Measurements from ENCODE around the gene TPK1. TPM values are rescaled to one million over a fixed set of nuclear protein-coding genes. Genes with fewer than 3 reads are reported as not detected.

The TPK1 gene
- polyA plus RNA-seq, 2 of the 4 experiments (the other 2 are of a cell fraction), result 1.4 to 2.5 TPM

GRCh38 chr7:144650439-144650838, 185.4 kb downstream of the TPK1 start:
- no peak for FAIRE-seq
- DNase-seq (ENCODE audit: low read depth in 1 of 2, low spot score in 1 of 2), result no peak
- ChIA-PET POLR2A (no interaction called here), CTCF (no interaction called here)
- no peak overlapping the region for H3K4me2 ChIP-seq
- WGBS (ENCODE audit: missing lambda C conversion rate), result 52% methylated on average over 6 of the region's 24 CpGs
- no peaks in the 10 kb centered on the region for H3K4me1 ChIP-seq
- no peak overlapping the region for H3K4me3 ChIP-seq
- no peak for TF ChIP-seq CBX8 (IDR thresholded peaks at IDR 0.05)
- TF ChIP-seq HEYL (CRISPR knock-in tag; IDR thresholded peaks at IDR 0.05), result no peak
- no peak for TF ChIP-seq HOXB13 (CRISPR knock-in tag; IDR thresholded peaks at IDR 0.05; ENCODE audit: low read depth)
- no peak for TF ChIP-seq MAZ (IDR thresholded peaks at IDR 0.05; ENCODE audit: borderline replicate concordance, low read depth, low read length)
- no peak for TF ChIP-seq CTCF (IDR thresholded peaks at IDR 0.05)
- TF ChIP-seq NFE2L2 (conservative IDR thresholded peaks at IDR 0.05; ENCODE audit: low read length), result no peak
- TF ChIP-seq KDM5A (IDR thresholded peaks at IDR 0.05), result no peak
- TF ChIP-seq FOSL2 (IDR thresholded peaks at IDR 0.05), result no peak
- no peak for TF ChIP-seq FOSL2 (CRISPR knock-in tag; IDR thresholded peaks at IDR 0.05)
- TF ChIP-seq HES2 (IDR thresholded peaks at IDR 0.05), result no peak
- TF ChIP-seq EP300 (IDR thresholded peaks at IDR 0.05), result no peak
- no peak for TF ChIP-seq FOXS1 (CRISPR knock-in tag; IDR thresholded peaks at IDR 0.05)
- no peaks in the 10 kb centered on the region for H3K9me3 ChIP-seq
- H3K27ac ChIP-seq, result no peak overlapping the region
- no peak for ATAC-seq

GRCh38 chr7:144649120-144649519, 186.7 kb downstream of the TPK1 start:
- POLR2A ChIA-PET, result no interaction called here
- H3K9me3 ChIP-seq, result no peaks in the 10 kb centered on the region
- no peak overlapping the region for H3K4me3 ChIP-seq
- CTCF ChIA-PET, result no interaction called here
- whole genome bisulfite sequencing (ENCODE audit: missing lambda C conversion rate), result 0% methylated on average over 2 of the region's 2 CpGs
- TF ChIP-seq NFE2L2 (conservative IDR thresholded peaks at IDR 0.05; ENCODE audit: low read length) (no peak), HOXA7 (CRISPR knock-in tag; IDR thresholded peaks at IDR 0.05) (no peak), MAFK (IDR thresholded peaks at IDR 0.05; ENCODE audit: partially characterized antibody) (no peak), FOSB (CRISPR knock-in tag; IDR thresholded peaks at IDR 0.05) (no peak), ESRRA (IDR thresholded peaks at IDR 0.05; ENCODE audit: borderline replicate concordance, low read length) (no peak), BHLHE40 (IDR thresholded peaks at IDR 0.05; ENCODE audit: low read depth, low read length) (no peak), ATOH8 (CRISPR knock-in tag; IDR thresholded peaks at IDR 0.05; ENCODE audit: low read depth) (no peak), HOXB13 (CRISPR knock-in tag; IDR thresholded peaks at IDR 0.05; ENCODE audit: low read depth) (no peak), HDAC2 (IDR thresholded peaks at IDR 0.05) (no peak), RCOR1 (IDR thresholded peaks at IDR 0.05; ENCODE audit: low read depth, low read length) (no peak), ZC3H11A (IDR thresholded peaks at IDR 0.05) (no peak), HMGXB4 (CRISPR knock-in tag; IDR thresholded peaks at IDR 0.05; ENCODE audit: borderline replicate concordance) (no peak), USF2 (IDR thresholded peaks at IDR 0.05) (no peak), FOSL2 (IDR thresholded peaks at IDR 0.05) (no peak), FOSL2 (CRISPR knock-in tag; IDR thresholded peaks at IDR 0.05) (no peak), CEBPB (IDR thresholded peaks at IDR 0.05) (no peak), PHF8 (IDR thresholded peaks at IDR 0.05; ENCODE audit: borderline replicate concordance, low read depth) (no peak), POLR2A (IDR thresholded peaks at IDR 0.05; ENCODE audit: low read length) (no peak), KDM5A (IDR thresholded peaks at IDR 0.05) (no peak), KDM1A (IDR thresholded peaks at IDR 0.05; ENCODE audit: low read depth) (no peak), FOXS1 (CRISPR knock-in tag; IDR thresholded peaks at IDR 0.05) (no peak)
- H3K27ac ChIP-seq, result no peak overlapping the region
- ATAC-seq (no peak), DNase-seq (ENCODE audit: low read depth in 1 of 2, low spot score in 1 of 2) (no peak), FAIRE-seq (no peak)
- H3K4me2 ChIP-seq, result no peak overlapping the region
- no peaks in the 10 kb centered on the region for H3K4me1 ChIP-seq
